ENCODE results near the gene LGALS16. TPM values are rescaled to one million over a fixed set of nuclear protein-coding genes. Genes with fewer than 3 reads are reported as not detected.

LGALS16 gene
- total RNA-seq, 1 donor from 2014 or later: not detected

DNA sequence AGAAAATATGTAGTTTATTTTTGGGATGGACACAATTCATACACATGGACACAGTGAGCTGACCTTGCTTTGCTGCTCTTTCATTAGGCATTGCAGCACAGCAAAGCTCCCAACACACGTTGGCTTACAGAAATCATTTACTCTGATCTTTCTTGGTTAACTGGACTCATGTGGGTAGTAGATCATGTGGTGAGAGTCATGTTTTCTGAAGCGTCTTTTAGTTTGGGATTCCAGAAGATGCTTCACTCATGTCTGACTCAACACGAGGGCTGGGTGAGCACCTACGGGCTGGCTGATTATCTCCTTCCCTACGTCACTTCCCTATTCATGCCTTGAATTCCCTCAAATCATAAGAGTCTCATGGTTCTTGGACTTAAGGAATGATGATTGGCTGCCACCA is 12.1 kb upstream of the LGALS16 start:
- CTCF ChIA-PET: no interaction called here
- Mint-ChIP-seq H3K9me3 (peaks cover 3% of the 10 kb centered on the region), H3K27me3 (peaks cover 58% of the 10 kb centered on the region), H3K4me3 (no peak overlapping the region), H3K36me3 (ENCODE audit: low read depth) (no peaks in the 10 kb centered on the region), H3K4me1 (no peaks in the 10 kb centered on the region), H3K27ac (no peak overlapping the region)
- no peak for TF ChIP-seq CTCF (IDR thresholded peaks at IDR 0.05)
- ATAC-seq (ENCODE audit: low read depth) (no peak), DNase-seq (no peak)
- POLR2A ChIA-PET: no interaction called here
- intact Hi-C loops (cut with micrococcal nuclease): no loop called here

- intact Hi-C loops (cut with micrococcal nuclease): no loop called here
- Mint-ChIP-seq H3K4me3 (no peak overlapping the region), H3K36me3 (ENCODE audit: low read depth) (no peaks in the 10 kb centered on the region), H3K27ac (no peak overlapping the region), H3K27me3 (peaks cover 53% of the 10 kb centered on the region), H3K4me1 (no peaks in the 10 kb centered on the region), H3K9me3 (peaks cover 3% of the 10 kb centered on the region)
- no peak for TF ChIP-seq CTCF (IDR thresholded peaks at IDR 0.05)
- ChIA-PET POLR2A (no interaction called here), CTCF (no interaction called here)
- no peak for DNase-seq
- ATAC-seq (ENCODE audit: low read depth): no peak
Observed at GRCh38 chr19:39645800-39646411, 9.8 kb upstream of the LGALS16 start.

DNA sequence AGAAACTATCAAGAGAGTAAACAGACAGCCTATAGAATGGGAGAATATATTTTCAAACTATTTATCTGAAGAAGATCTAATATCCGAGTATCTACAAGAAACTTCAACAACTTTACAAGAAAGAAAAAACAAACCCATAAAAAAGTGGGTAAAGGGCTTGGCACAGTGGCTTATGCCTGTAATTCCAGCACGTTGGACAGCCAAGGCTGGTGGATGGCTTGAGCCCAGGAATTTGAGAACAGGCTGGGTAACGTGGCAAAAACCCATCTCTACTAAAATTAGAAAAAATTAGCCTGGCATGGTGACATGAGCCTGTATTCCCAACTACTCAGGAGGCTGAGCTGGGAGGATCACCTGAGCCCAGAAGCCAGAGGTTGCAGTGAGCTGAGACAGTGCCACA is 7.8 kb upstream of the LGALS16 start:
- intact Hi-C loops (cut with micrococcal nuclease): no loop called here
- CTCF ChIA-PET: no interaction called here
- Mint-ChIP-seq H3K4me1 (no peaks in the 10 kb centered on the region), H3K4me3 (no peak overlapping the region), H3K9me3 (peaks cover 3% of the 10 kb centered on the region), H3K27me3 (peaks cover 49% of the 10 kb centered on the region), H3K36me3 (ENCODE audit: low read depth) (no peaks in the 10 kb centered on the region), H3K27ac (no peak overlapping the region)
- POLR2A ChIA-PET: no interaction called here
- DNase-seq: no peak
- TF ChIP-seq CTCF (IDR thresholded peaks at IDR 0.05): no peak
- no peak for ATAC-seq (ENCODE audit: low read depth)

GRCh38 chr19:39659791-39660190 is 4.1 kb downstream of the LGALS16 start:
- H3K4me1 Mint-ChIP-seq: no peaks in the 10 kb centered on the region
- peaks cover under 1% of the 10 kb centered on the region for H3K9me3 Mint-ChIP-seq
- H3K27me3 Mint-ChIP-seq: peaks cover 31% of the 10 kb centered on the region
- H3K27ac Mint-ChIP-seq: no peak overlapping the region
- H3K4me3 Mint-ChIP-seq: no peak overlapping the region
- DNase-seq (no peak), ATAC-seq (ENCODE audit: low read depth) (no peak)
- TF ChIP-seq CTCF (IDR thresholded peaks at IDR 0.05): no peak
- no peaks in the 10 kb centered on the region for H3K36me3 Mint-ChIP-seq (ENCODE audit: low read depth)
- CTCF ChIA-PET: no interaction called here
- POLR2A ChIA-PET: no interaction called here
- intact Hi-C loops (cut with micrococcal nuclease): no loop called here

DNA sequence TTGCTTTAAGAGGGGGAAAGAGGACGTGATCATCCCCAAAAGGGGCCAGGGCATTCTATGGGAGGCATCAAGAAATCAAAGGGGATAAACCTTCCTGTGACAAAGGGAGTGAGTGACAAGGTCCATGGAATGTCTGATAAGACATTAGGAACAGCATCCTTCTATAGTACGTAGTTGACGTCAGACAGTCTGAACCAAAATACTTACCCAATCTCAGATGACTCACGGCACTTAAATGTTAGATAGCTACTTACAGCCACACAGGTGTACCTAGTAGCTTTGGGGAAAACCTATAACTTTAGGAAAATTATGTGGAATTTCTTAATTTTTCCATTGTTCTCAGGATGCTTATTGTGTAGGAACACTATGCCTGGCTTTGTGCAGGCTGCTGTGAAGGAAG is 4.9 kb downstream of the LGALS16 start:
- no peak overlapping the region for H3K4me3 Mint-ChIP-seq
- POLR2A ChIA-PET: no interaction called here
- H3K27me3 Mint-ChIP-seq: peaks cover 38% of the 10 kb centered on the region
- H3K36me3 Mint-ChIP-seq (ENCODE audit: low read depth): no peaks in the 10 kb centered on the region
- H3K27ac Mint-ChIP-seq: no peak overlapping the region
- CTCF ChIA-PET: no interaction called here
- peaks cover 6% of the 10 kb centered on the region for H3K9me3 Mint-ChIP-seq
- intact Hi-C loops (cut with micrococcal nuclease): no loop called here
- H3K4me1 Mint-ChIP-seq: no peaks in the 10 kb centered on the region
- DNase-seq: no peak
- ATAC-seq (ENCODE audit: low read depth): no peak
- no peak for TF ChIP-seq CTCF (IDR thresholded peaks at IDR 0.05)

All from activated B cell treated with CpG ODN at 0.5 μM for 24 hours (primary cell).